GM23248 (cell line): ENCODE results near the gene COX6A1.

ENCODE experiments used
- EZH2 ChIP-seq: fragments of 200-600 bp; sonication (generic); IDR thresholded peaks from 2 replicates; pipeline ENCODE4 v1.6.1; 2018; ENCODE audit warnings: antibody characterized with exemption, mild to moderate bottlenecking; ENCODE audit not compliant: insufficient read depth, poor library complexity, severe bottlenecking
- EZH2phosphoT487 ChIP-seq: fragments of 200-600 bp; sonication (generic); IDR thresholded peaks from 2 replicates; pipeline ENCODE4 v1.6.1; 2018; ENCODE audit warnings: antibody characterized with exemption, moderate library complexity, mild to moderate bottlenecking, low read depth; ENCODE audit not compliant: insufficient read depth

GRCh38 chr12:120438495-120439198 lies 734 bp downstream of the COX6A1 start:
- TF ChIP-seq EZH2phosphoT487 = no peak
- TF ChIP-seq EZH2 = no peak
